Measurements from ENCODE around the gene SCUBE2.
A peak's percentile ranks its signal among the peaks of the same experiment; 100 is the strongest.

SCUBE2 gene

DNA sequence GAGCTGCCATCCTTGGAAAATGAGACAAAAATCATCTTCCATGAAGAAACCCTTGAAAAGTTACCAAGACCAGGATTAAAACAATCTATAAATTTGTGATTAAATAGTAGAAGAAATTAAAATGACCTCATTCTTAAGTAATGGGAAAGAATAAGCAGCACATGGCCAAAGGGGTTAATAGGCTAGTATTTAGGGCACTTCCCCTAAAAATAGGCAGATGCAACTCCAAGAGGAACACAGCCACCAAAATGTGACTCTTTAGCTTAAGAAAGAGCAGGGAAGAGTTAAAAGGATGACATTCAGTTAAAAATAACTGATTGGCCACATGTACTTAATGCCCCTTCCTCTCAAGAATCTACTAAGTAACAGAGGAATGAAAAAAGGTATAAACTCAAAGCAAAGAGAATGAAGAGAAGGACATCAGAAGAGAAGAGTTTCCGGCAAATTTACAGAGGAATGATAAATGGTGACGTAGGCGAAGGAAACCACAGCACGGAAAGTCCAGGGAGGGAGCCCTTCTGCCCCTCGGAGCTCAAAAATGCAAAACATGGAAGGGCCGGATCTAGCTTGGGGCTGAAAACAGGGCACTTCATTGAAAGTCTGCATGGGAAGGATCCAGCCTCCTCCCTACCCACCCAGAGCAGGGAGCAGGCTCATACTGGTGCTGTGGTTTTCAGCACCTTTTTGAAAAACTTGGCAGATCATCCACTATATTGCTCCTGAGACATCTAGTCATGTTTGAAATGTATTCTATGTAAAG, 17.8 kb downstream of the SCUBE2 start:
- no peak for DNase-seq (ENCODE audit: low spot score)

DNA sequence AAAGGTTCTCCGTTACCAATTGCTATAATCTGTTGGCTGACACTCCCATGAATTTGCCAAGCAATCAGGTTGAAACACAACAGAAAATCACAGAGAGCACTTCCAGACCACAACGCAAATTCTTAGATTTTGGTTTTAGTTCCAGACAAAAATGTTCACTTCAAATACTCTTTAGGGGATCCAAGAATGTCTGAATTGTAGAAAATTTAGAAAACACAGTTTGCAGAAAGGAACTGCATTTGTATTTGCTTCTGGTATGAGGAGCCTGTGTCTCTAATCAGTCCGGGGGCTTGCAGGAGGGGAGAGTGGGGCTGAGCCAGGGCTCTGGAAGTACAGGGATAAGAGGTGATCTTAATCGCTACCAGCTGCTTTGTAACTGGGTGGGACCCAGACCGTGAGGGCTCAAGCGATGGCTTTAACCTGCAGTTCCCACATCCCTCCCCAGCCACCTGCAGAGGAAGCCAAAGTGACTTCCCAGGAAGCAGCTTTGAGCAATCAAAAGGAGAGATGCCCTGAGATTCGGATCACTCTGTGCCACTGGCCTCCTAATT, 18.7 kb downstream of the SCUBE2 start:
- DNase-seq (ENCODE audit: low spot score), result no peak

DNA sequence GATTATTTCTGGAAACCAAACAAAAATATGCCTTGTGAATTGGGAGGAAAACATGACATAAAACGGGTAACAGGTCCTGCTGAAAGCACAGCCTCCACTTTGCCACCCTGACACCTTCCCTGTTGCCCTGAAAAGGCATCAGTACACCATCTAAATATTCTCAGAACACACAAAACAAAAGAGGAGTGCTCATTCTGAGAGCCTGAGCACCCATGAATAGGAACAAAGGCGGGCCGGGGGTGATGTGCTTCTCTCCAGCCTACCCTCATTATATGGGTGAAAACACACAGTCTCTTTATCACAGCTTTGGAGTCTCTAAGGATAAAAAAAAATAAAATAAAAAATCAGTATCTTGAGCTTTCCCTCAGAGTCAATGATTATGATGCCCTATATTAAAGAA, 19.7 kb downstream of the SCUBE2 start:
- no peak for DNase-seq (ENCODE audit: low spot score)

- no peak for DNase-seq (ENCODE audit: low spot score)
These were observed 20.5 kb downstream of the SCUBE2 start for GRCh38 chr11:9070749-9071491.

- DNase-seq (ENCODE audit: low spot score), result no peak
These were observed 21.4 kb downstream of the SCUBE2 start for GRCh38 chr11:9069862-9070470.

DNA sequence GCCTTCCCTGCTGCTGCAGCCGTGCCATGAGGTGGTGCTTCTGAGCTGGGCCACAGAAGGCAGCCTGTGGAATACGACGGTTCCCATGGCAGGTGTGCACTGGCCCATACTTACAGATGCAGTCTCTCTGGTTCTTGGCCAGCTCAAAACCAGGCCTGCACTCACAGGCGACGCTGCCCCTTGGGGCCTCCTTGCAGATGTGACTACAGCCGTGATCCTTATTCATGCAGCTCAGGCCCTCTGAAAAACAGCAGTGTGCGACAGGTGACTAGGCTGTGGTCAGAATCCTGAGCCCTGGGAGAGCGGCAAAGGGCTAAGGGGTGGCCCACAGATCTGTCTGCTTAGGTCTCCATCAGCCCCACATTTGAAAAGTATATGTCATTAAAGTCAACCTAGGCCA, 22.1 kb downstream of the SCUBE2 start:
- no peak for DNase-seq (ENCODE audit: low spot score)

GRCh38 chr11:9066433-9066925, 24.9 kb downstream of the SCUBE2 start:
- no peak for DNase-seq (ENCODE audit: low spot score)

- no peak for DNase-seq (ENCODE audit: low spot score)
These were observed 25.6 kb downstream of the SCUBE2 start for GRCh38 chr11:9065607-9066432.

DNA sequence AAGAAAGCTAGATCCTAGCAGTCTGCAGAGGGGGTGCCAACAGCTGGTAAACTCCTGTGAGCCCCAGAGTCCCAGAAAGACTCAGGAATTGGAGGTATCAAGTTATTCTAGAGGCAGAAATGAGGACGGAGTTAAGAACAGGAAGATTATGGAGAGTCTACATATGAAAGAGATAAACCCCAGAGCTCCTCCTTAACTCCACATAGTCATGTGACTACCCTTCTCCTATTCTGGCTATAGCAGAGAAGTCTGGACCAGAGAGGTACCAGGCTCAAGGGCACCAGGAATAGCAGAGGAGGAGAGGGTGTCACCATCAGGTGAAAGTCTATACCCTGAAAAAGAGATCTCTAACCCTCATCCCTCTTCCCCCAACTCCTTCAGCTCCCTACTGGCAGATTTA, 29.6 kb downstream of the SCUBE2 start:
- no peak for DNase-seq (ENCODE audit: low spot score)

DNA sequence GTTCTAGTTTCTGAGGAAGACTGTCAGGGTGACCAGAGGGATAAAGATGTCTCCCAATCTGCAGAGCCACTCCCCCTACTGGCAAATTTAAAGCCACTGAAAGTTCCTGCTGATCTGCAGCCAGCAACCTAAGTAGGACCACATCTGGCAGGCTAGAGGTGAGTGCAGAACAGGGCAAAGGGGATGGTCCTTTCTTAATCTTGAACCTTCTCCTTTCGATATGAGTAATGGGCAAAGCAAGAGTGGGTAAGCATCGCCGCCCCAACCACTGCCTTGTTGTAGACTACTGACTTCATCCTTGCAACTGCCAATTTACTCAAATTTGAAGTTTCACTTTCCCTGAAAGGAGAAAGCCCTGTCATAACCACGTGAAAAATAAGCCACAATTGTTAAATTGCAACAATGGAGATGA, 30.7 kb downstream of the SCUBE2 start:
- DNase-seq (ENCODE audit: low spot score), result peak; percentile 28

DNA sequence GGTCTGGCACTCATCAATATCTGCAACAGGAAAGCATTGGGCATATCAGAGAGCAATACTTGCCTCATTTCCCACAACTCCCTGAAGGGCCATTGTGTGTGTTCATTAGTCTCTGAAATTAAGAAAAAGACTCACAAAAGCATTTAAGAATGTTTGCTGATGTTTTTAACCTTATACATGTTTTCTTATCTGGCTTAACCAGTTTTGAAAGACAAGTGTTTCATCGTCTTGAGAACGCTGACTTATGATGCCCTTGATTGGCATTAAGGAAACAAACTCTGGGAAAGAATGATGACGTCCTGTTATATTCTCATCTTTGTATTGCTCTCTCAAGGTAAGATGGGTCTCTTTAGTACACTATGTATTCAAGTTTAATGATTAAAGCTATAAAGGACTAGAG, 32.0 kb downstream of the SCUBE2 start:
- no peak for DNase-seq (ENCODE audit: low spot score)

- no peak for DNase-seq (ENCODE audit: low spot score)
These were observed 33.5 kb downstream of the SCUBE2 start for GRCh38 chr11:9057888-9058287.

DNA sequence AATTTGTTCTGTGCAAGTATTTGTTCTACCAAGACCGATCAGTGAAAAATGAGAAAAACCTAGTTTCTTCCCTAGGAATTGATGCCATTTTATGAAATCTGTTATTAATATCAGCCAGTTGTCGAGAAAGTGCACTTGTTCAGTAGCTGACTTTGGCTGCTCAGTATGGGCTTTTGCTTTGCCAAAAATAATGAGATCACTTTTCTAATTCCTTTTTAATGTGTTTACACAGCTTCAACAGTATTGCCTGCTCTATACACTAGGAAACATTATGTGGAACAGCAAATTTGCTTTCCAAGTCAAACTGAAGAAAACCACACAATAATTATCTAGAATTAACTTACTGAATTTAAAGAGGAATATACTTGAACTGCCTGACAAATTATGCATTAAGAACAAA, 34.4 kb downstream of the SCUBE2 start:
- DNase-seq (ENCODE audit: low spot score), result no peak

DNA sequence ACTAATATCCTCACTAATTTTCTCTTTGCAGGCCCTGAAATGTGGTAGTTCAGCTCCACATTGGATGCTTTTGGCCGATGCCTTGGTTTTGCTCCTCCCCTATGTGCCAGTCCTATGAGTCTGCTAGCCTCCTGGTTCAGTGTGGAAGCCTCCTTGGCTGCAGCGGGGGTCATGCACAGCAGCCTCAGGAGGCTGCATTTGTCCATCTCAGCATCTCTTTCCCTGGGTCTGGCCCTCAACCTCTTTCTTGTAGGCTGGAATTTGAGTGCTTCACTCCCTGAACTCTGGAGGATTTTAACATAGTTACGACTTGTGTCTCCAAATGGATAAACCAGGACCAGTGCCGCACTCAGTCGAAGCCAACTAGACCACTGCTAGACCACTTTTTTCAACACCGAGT, 34.9 kb downstream of the SCUBE2 start:
- no peak for DNase-seq (ENCODE audit: low spot score)

GRCh38 chr11:9053316-9054035, 37.9 kb downstream of the SCUBE2 start:
- no peak for DNase-seq (ENCODE audit: low spot score)

DNA sequence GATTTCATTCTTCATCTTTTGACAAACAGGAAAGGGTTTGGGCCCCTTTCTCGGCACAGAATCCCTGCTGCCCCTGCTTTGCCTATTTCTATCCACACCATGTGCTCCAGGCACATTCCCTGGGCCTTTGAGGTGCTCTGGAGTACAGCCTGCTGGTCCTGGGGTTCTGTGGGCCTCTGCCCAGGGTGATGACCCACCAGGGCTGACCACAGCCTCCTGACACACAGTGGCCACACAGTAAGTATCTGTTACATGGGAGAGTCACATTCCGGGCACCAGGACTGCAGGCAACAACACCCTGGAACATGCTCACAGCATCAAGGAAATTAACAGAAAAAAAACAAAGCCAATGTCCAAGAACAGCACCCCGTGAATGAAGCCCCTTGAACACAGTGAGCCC, 39.1 kb downstream of the SCUBE2 start:
- no peak for DNase-seq (ENCODE audit: low spot score)

GRCh38 chr11:9049959-9050358, 41.4 kb downstream of the SCUBE2 start:
- no peak for DNase-seq (ENCODE audit: low spot score)

- DNase-seq (ENCODE audit: low spot score), result no peak
These were observed 43.4 kb downstream of the SCUBE2 start for GRCh38 chr11:9047964-9048523.

- DNase-seq (ENCODE audit: low spot score), result no peak
These were observed 44.9 kb downstream of the SCUBE2 start for GRCh38 chr11:9046481-9046880.

DNA sequence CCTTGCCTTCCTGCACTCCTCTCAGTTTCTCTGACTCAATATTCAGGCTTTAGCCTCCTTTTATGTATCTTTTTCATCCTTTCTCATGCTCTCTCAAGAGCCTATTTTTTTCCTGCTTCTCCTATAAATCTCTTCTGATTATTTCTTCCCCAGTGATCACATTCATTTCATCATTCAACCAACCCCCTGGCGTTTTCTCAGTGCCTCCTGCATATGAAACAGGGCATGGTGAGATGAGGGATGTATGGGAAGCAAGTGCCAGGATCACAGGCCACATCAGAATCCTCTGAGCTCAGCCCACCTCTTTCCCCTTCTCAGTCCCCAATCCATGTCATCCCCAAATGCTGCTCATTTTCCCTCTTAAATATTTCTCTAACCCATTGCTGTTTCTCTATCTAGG, 48.9 kb downstream of the SCUBE2 start:
- no peak for DNase-seq (ENCODE audit: low spot score)

GRCh38 chr11:9041747-9042146, 49.7 kb downstream of the SCUBE2 start:
- DNase-seq (ENCODE audit: low spot score), result no peak
